IMR-90 (cell line): ENCODE results near the gene KIF18A. TPM values are rescaled to one million over a fixed set of nuclear protein-coding genes. Genes with fewer than 3 reads are reported as not detected.

ENCODE experiments used
- ATAC-seq: fragments of 200-7000 bp; cut with Tn5 transposase; 2 replicates; pipeline ENCODE4 v1.9.1; 2020; ENCODE audit warnings: low read depth, mild to moderate bottlenecking, moderate library complexity
- BruUV-seq: library from RNA; stranded (reverse); fragments of 400-500 nt; replicated peaks from 2 replicates; lab custom pipeline; 2021; lab: Mats Ljungman, UMichigan
- CTCF ChIA-PET: fragments of 300-600 bp; formaldehyde crosslinking; extraction: SDS; loops from one replicate; lab custom pipeline; 2021; ENCODE audit warnings: antibody characterized with exemption; lab: Yijun Ruan, JAX
- POLR2A ChIA-PET: fragments of 300-600 bp; sonication (Branson Sonifier 250); formaldehyde crosslinking; loops from one replicate; lab custom pipeline; 2022; ENCODE audit warnings: antibody characterized with exemption; ENCODE audit not compliant: unreplicated experiment; lab: Charles Lee
- DNase-seq: peaks from one replicate; pipeline ENCODE4 v3.0.0; 2013
- H2AFZ ChIP-seq: replicated peaks from 2 replicates; pipeline ENCODE3; 2013; ENCODE audit warnings: low read length, mild to moderate bottlenecking; ENCODE audit not compliant: poor library complexity
- H2AK5ac ChIP-seq: 2 replicates; pipeline ENCODE4 v1.6.1; 2013; ENCODE audit warnings: low read depth, low read length, inconsistent platforms
- H2AK9ac ChIP-seq: replicated peaks from 2 replicates; pipeline ENCODE3; 2013; ENCODE audit warnings: mild to moderate bottlenecking, low read depth, low read length, moderate library complexity; ENCODE audit not compliant: poor library complexity
- H2BK120ac ChIP-seq: 2 replicates; pipeline ENCODE4 v1.6.1; 2013; ENCODE audit warnings: low read depth, low read length, inconsistent platforms
- H2BK15ac ChIP-seq: 3 replicates; pipeline ENCODE4 v1.6.1; 2013; ENCODE audit warnings: low read depth, low read length, inconsistent platforms
- H2BK20ac ChIP-seq: 2 replicates; pipeline ENCODE4 v1.6.1; 2013; ENCODE audit warnings: low read depth, mild to moderate bottlenecking, inconsistent platforms, low read length, moderate library complexity
- H2BK5ac ChIP-seq: 2 replicates; pipeline ENCODE4 v1.6.1; 2013; ENCODE audit warnings: mild to moderate bottlenecking, low read depth, low read length, inconsistent platforms; ENCODE audit not compliant: poor library complexity, severe bottlenecking
- H3K14ac ChIP-seq: replicated peaks from 2 replicates; pipeline ENCODE4 v1.6.1; 2013; ENCODE audit warnings: low read depth, low read length, inconsistent platforms
- H3K18ac ChIP-seq: 2 replicates; pipeline ENCODE4 v1.6.1; 2013; ENCODE audit warnings: low read depth, low read length, control low read depth
- H3K23ac ChIP-seq: 2 replicates; pipeline ENCODE4 v1.6.1; 2013; ENCODE audit warnings: low read depth, low read length, inconsistent platforms
- H3K27ac ChIP-seq: 2 replicates; pipeline ENCODE4 v1.5.1; 2013; ENCODE audit warnings: mild to moderate bottlenecking, control low read depth, low read length; ENCODE audit not compliant: insufficient read depth
- H3K27me3 ChIP-seq: 2 replicates; pipeline ENCODE4 v1.6.1; 2013; ENCODE audit warnings: low read length; ENCODE audit not compliant: control insufficient read depth, insufficient read depth
- H3K36me3 ChIP-seq: 2 replicates; pipeline ENCODE4 v1.6.1; 2013; ENCODE audit warnings: low read length, mixed read lengths; ENCODE audit not compliant: control insufficient read depth, insufficient read depth
- H3K4ac ChIP-seq: 2 replicates; pipeline ENCODE4 v1.6.1; 2013; ENCODE audit warnings: low read depth, low read length, inconsistent platforms
- H3K4me1 ChIP-seq: 2 replicates; pipeline ENCODE4 v1.6.1; 2013; ENCODE audit warnings: low read length, mixed read lengths; ENCODE audit not compliant: control insufficient read depth, insufficient read depth
- H3K4me2 ChIP-seq: 2 replicates; pipeline ENCODE4 v1.6.1; 2013; ENCODE audit warnings: low read depth, mild to moderate bottlenecking, control low read depth, low read length, moderate library complexity
- H3K4me3 ChIP-seq: 2 replicates; pipeline ENCODE4 v1.5.1; 2013; ENCODE audit warnings: low read depth, mild to moderate bottlenecking, control low read depth, low read length, moderate library complexity; ENCODE audit not compliant: insufficient read depth
- H3K56ac ChIP-seq: 2 replicates; pipeline ENCODE4 v1.6.1; 2013; ENCODE audit warnings: low read length, inconsistent platforms; ENCODE audit not compliant: insufficient read depth; ENCODE audit errors: extremely low read depth
- H3K79me1 ChIP-seq, 2 experiments: 2 replicates each; pipeline ENCODE4 v1.6.1; 2013; ENCODE audit warnings: low read length in 2 of 2, inconsistent platforms in 1 of 2, low read depth in 1 of 2
- H3K9ac ChIP-seq: 2 replicates; pipeline ENCODE4 v1.6.1; 2013; ENCODE audit warnings: low read depth, low read length, control low read depth
- H3K9me1 ChIP-seq: 2 replicates; pipeline ENCODE4 v1.6.1; 2013; ENCODE audit warnings: low read length, inconsistent platforms; ENCODE audit not compliant: insufficient read depth
- H3K9me3 ChIP-seq: 2 replicates; pipeline ENCODE4 v1.6.1; 2013; ENCODE audit warnings: low read length; ENCODE audit not compliant: control insufficient read depth, insufficient read depth
- H4K20me1 ChIP-seq: 2 replicates; pipeline ENCODE4 v1.6.1; 2013; ENCODE audit warnings: low read length, inconsistent platforms; ENCODE audit not compliant: insufficient read depth
- H4K5ac ChIP-seq: 2 replicates; pipeline ENCODE4 v1.6.1; 2013; ENCODE audit warnings: mild to moderate bottlenecking, low read depth, low read length, control low read depth
- H4K8ac ChIP-seq, 2 experiments: 2 replicates each; pipeline ENCODE4 v1.6.1; 2013; ENCODE audit warnings: low read depth in 2 of 2, low read length in 2 of 2, control low read depth in 1 of 2, inconsistent platforms in 1 of 2
- H4K91ac ChIP-seq: 2 replicates; pipeline ENCODE4 v1.6.1; 2013; ENCODE audit warnings: low read depth, low read length, inconsistent platforms; ENCODE audit not compliant: insufficient read depth
- FOS ChIP-seq: fragments of 150-350 bp; IDR thresholded peaks from 2 replicates; pipeline ENCODE4 v1.6.1; 2016; ENCODE audit warnings: low read depth, low read length
- RCOR1 ChIP-seq: IDR thresholded peaks from 2 replicates; pipeline ENCODE4 v1.6.1; 2012; ENCODE audit warnings: mild to moderate bottlenecking, low read length, improper control_type of control experiment; ENCODE audit not compliant: insufficient replicate concordance
- WGBS, 2 experiments: methylation state at CpG; one replicate each; pipeline versions ENCODE4 v1.1.5 to v1.1.7; 2013; ENCODE audit warnings: missing lambda C conversion rate in 2 of 2; ENCODE audit not compliant: insufficient read length in 1 of 2; ENCODE audit errors: extremely low coverage in 2 of 2; 5-methylcytosine and 5-hydroxymethylcytosine counted together
- dilution Hi-C: fragments of 300-500 bp; cut with HindIII; formaldehyde crosslinking; loops from one replicate; pipeline ENCODE4 v1.14.3; 2018; ENCODE audit warnings: low sequenced_read_pairs; ENCODE audit not compliant: unreplicated experiment
- in situ Hi-C: fragments of 300-500 bp; cut with MboI; formaldehyde crosslinking; loops from 3 replicates; pipeline ENCODE4 v1.14.3; 2019; ENCODE audit warnings: low sequenced_read_pairs, inconsistent platforms, mixed read lengths
- intact Hi-C: fragments of 100-400 bp; cut with micrococcal nuclease; formaldehyde crosslinking; loops from 2 replicates; pipeline ENCODE4 v1.10.0; 2022
- polyA plus RNA-seq, 3 experiments: library from polyadenylated mRNA; depleted of rRNA; stranded (reverse); fragments of >200 nt; gene quantifications; 2 replicates each; pipeline ENCODE4 v1.2.3, GENCODE V29; 2012; ENCODE audit warnings: low replicate concordance in 1 of 3
- total RNA-seq: library from RNA; depleted of rRNA; stranded (reverse); fragments of >200 nt; gene quantifications from 2 replicates; pipeline ENCODE4 v1.2.3, GENCODE V29; 2012

KIF18A gene
- total and polyA plus RNA-seq, 2 of the 4 experiments (the other 2 are of a cell fraction) = 8.9 to 24.4 TPM

GRCh38 chr11:28117712-28118111, 9.8 kb upstream of the KIF18A start:
- dilution Hi-C loops (no loop called here), intact Hi-C loops (no loop called here)
- BruUV-seq = no TSS peak

More at GRCh38 chr11:28117712-28118111, 9.8 kb upstream of the KIF18A start:
- Histone ChIP-seq H4K91ac (no peak overlapping the region), H2BK120ac (no peak overlapping the region), H2AFZ (no peak overlapping the region), H4K8ac (no peak overlapping the region), H3K9ac (no peak overlapping the region), H3K23ac (no peak overlapping the region), H3K27ac (no peak overlapping the region), H3K4me2 (no peak overlapping the region), H4K5ac (no peak overlapping the region), H2BK5ac (no peak overlapping the region), H3K36me3 (peaks cover 3% of the 10 kb centered on the region), H2AK5ac (no peak overlapping the region), H3K27me3 (no peaks in the 10 kb centered on the region), H3K9me3 (no peaks in the 10 kb centered on the region), H3K79me1 (peaks cover 22 to 31% of the 10 kb centered on the region in 2 experiments), H2AK9ac (no peak overlapping the region), H3K9me1 (peaks cover 3% of the 10 kb centered on the region), H3K56ac (0 out of 2 replicates have a peak overlapping the region, but pooled peaks have one; percentile 28), H2BK15ac (no peak overlapping the region), H3K4ac (no peak overlapping the region), H3K4me1 (no peaks in the 10 kb centered on the region; the same call in 1 of the 2 replicates), H4K20me1 (no peaks in the 10 kb centered on the region), H3K14ac (no peak overlapping the region), H3K18ac (no peak overlapping the region), H2BK20ac (no peak overlapping the region), H3K4me3 (no peak overlapping the region)
- ATAC-seq = no peak
- POLR2A ChIA-PET = no interaction called here
- in situ Hi-C loops = no loop called here
- no CpG with 5 or more reads among the region's 4 CpGs for WGBS, 2 experiments
- DNase-seq = no peak
- CTCF ChIA-PET = no interaction called here
- TF ChIP-seq RCOR1 = no peak
- peak; percentile 60 for TF ChIP-seq FOS
